RWPE2 (cell line): ENCODE data around the gene CACHD1.

Experiments
- ATAC-seq: fragments of 200-7000 bp; cut with Tn5 transposase; 3 replicates; pipeline ENCODE4 v1.9.1; 2021; ENCODE audit warnings: low read depth
- DNase-seq: peaks from one replicate; pipeline ENCODE4 v3.0.0-alpha.2; 2020; ENCODE audit warnings: low spot score
- H3K27ac ChIP-seq: fragments of 450-650 bp; 2 replicates; pipeline ENCODE4 v1.5.1; 2017; ENCODE audit warnings: mild to moderate bottlenecking; ENCODE audit not compliant: poor library complexity, severe bottlenecking
- H3K27me3 ChIP-seq: fragments of 250-450 bp; sonication (Bioruptor Pico); 2 replicates; pipeline ENCODE4 v1.5.1; 2021; ENCODE audit warnings: mild to moderate bottlenecking, moderate library complexity; ENCODE audit not compliant: insufficient read depth, poor library complexity, severe bottlenecking
- H3K36me3 ChIP-seq: fragments of 250-450 bp; sonication (Bioruptor Pico); 2 replicates; pipeline ENCODE4 v1.5.1; 2020; ENCODE audit warnings: low read depth, mild to moderate bottlenecking, moderate library complexity
- H3K4me1 ChIP-seq: fragments of 250-450 bp; sonication (Bioruptor Pico); 2 replicates; pipeline ENCODE4 v1.5.1; 2021; ENCODE audit warnings: mild to moderate bottlenecking, moderate library complexity; ENCODE audit not compliant: insufficient read depth, poor library complexity, severe bottlenecking
- H3K4me3 ChIP-seq: fragments of 250-450 bp; sonication (Bioruptor Pico); 2 replicates; pipeline ENCODE4 v1.5.1; 2021; ENCODE audit warnings: mild to moderate bottlenecking, moderate library complexity; ENCODE audit not compliant: severe bottlenecking
- H3K9me3 ChIP-seq: fragments of 250-450 bp; sonication (Bioruptor Pico); 2 replicates; pipeline ENCODE4 v1.5.1; 2021; ENCODE audit warnings: mild to moderate bottlenecking, moderate library complexity; ENCODE audit not compliant: severe bottlenecking
- CTCF ChIP-seq: fragments of 450-650 bp; IDR thresholded peaks from one replicate; pipeline ENCODE4 v1.5.1; 2017; ENCODE audit warnings: mild to moderate bottlenecking, moderate library complexity; ENCODE audit not compliant: poor library complexity, severe bottlenecking

Gene CACHD1

GRCh38 chr1:64685765-64686341 is 215.9 kb downstream of the CACHD1 start:
- H3K36me3 ChIP-seq, result no peaks in the 10 kb centered on the region
- no peak overlapping the region for H3K4me3 ChIP-seq
- no peak for DNase-seq

GRCh38 chr1:64686828-64687724 is 217.1 kb downstream of the CACHD1 start:
- Histone ChIP-seq H3K4me3 (no peak overlapping the region), H3K9me3 (no peaks in the 10 kb centered on the region), H3K4me1 (no peaks in the 10 kb centered on the region), H3K27ac (no peak overlapping the region), H3K27me3 (no peaks in the 10 kb centered on the region), H3K36me3 (no peaks in the 10 kb centered on the region)
- TF ChIP-seq CTCF, result peak; percentile 90
- DNase-seq (no peak), ATAC-seq (peak; percentile 76)

More at GRCh38 chr1:64685765-64686341, 215.9 kb downstream of the CACHD1 start:
- Histone ChIP-seq H3K27me3 (no peaks in the 10 kb centered on the region), H3K27ac (no peak overlapping the region), H3K9me3 (no peaks in the 10 kb centered on the region), H3K4me1 (no peaks in the 10 kb centered on the region)
- no peak for ATAC-seq
- TF ChIP-seq CTCF, result no peak

- Histone ChIP-seq H3K27me3 (no peaks in the 10 kb centered on the region), H3K9me3 (no peaks in the 10 kb centered on the region), H3K36me3 (no peaks in the 10 kb centered on the region), H3K4me1 (no peaks in the 10 kb centered on the region), H3K4me3 (no peak overlapping the region), H3K27ac (no peak overlapping the region)
- DNase-seq (no peak), ATAC-seq (peak; percentile 33; the same call in 1 of the 3 replicates)
- TF ChIP-seq CTCF, result no peak
Measured at GRCh38 chr1:64687725-64688327, 217.9 kb downstream of the CACHD1 start.

GRCh38 chr1:64691626-64692025 is 221.7 kb downstream of the CACHD1 start:
- no peak for DNase-seq
- H3K9me3 ChIP-seq, result no peaks in the 10 kb centered on the region
- H3K4me3 ChIP-seq, result no peak overlapping the region
- no peak for TF ChIP-seq CTCF
- H3K27ac ChIP-seq, result no peak overlapping the region
- no peak for ATAC-seq
- no peaks in the 10 kb centered on the region for H3K27me3 ChIP-seq
- no peaks in the 10 kb centered on the region for H3K4me1 ChIP-seq
- H3K36me3 ChIP-seq, result no peaks in the 10 kb centered on the region
